Uterus (tissue), 4 donors: ENCODE data around the gene CDSN. TPM values are rescaled to one million over a fixed set of nuclear protein-coding genes. Genes with fewer than 3 reads are reported as not detected.
A peak's percentile ranks its signal among the peaks of the same experiment; 100 is the strongest.

Experiments used
- DNase-seq, 2 donors: peaks; one replicate each; pipeline ENCODE4 v3.0.0-alpha.2; 2019 to 2020
- H3K27ac ChIP-seq, 2 donors: fragments of 200-600 bp; sonication (generic); 1 replicate in 1 of 2; 2 replicates in 1 of 2; pipeline ENCODE4 v1.5.1; 2016 to 2018
- H3K27me3 ChIP-seq, 2 donors: fragments of 200-600 bp; sonication (generic); one replicate each; pipeline ENCODE4 v1.5.1; 2018 to 2019; ENCODE audit warnings: control low read depth in 1 of 2
- H3K36me3 ChIP-seq, 2 donors: fragments of 200-600 bp; sonication (generic); one replicate each; pipeline ENCODE4 v1.5.1; 2019; ENCODE audit warnings: control low read depth in 1 of 2
- H3K4me1 ChIP-seq, 2 donors: fragments of 200-600 bp; sonication (generic); one replicate each; pipeline ENCODE4 v1.5.1; 2018 to 2019; ENCODE audit warnings: control low read depth in 1 of 2
- H3K4me3 ChIP-seq, 2 donors: fragments of 200-600 bp; sonication (generic); 1 replicate in 1 of 2; 2 replicates in 1 of 2; pipeline ENCODE4 v1.5.1; 2018 to 2019; ENCODE audit warnings: mild to moderate bottlenecking in 1 of 2
- H3K9me3 ChIP-seq, 2 donors: fragments of 200-600 bp; sonication (generic); one replicate each; pipeline ENCODE4 v1.5.1; 2019; ENCODE audit warnings: control low read depth in 1 of 2
- POLR2A ChIP-seq, 2 donors: fragments of 450-650 bp; IDR thresholded peaks; one replicate each; pipeline ENCODE4 v1.6.1; 2016; ENCODE audit warnings: antibody characterized with exemption in 2 of 2, mild to moderate bottlenecking in 1 of 2, moderate library complexity in 1 of 2
- intact Hi-C: fragments of 100-400 bp; cut with DNase I; formaldehyde crosslinking; loops from one replicate; pipeline ENCODE4 v1.15.1; 2023; ENCODE audit warnings: low total_unique reads
- total RNA-seq, 4 donors: library from RNA; depleted of rRNA in 3 of 4; stranded (reverse); fragments of >200 nt in 3 of 4; gene quantifications; one replicate each; pipeline versions ENCODE4 v1.1.0 to v1.2.4, GENCODE V29; 2014 to 2023
- TF ChIP-seq, protein P1 (sequence below), 4 experiments: fragments of 200-600 bp in 2 of 4; fragments of 450-650 bp in 2 of 4; sonication (generic) in 2 of 4; IDR thresholded peaks; one replicate each; pipeline ENCODE4 v1.5.1; 2016 to 2019; ENCODE audit warnings: antibody characterized with exemption in 4 of 4, mild to moderate bottlenecking in 2 of 4, moderate library complexity in 1 of 4
- donor health status: DM: yes; HTN: yes; CAD: no.

The CDSN gene
- total RNA-seq, 4 donors from 2014 or later = 0.28 TPM; not detected in 3

DNA sequence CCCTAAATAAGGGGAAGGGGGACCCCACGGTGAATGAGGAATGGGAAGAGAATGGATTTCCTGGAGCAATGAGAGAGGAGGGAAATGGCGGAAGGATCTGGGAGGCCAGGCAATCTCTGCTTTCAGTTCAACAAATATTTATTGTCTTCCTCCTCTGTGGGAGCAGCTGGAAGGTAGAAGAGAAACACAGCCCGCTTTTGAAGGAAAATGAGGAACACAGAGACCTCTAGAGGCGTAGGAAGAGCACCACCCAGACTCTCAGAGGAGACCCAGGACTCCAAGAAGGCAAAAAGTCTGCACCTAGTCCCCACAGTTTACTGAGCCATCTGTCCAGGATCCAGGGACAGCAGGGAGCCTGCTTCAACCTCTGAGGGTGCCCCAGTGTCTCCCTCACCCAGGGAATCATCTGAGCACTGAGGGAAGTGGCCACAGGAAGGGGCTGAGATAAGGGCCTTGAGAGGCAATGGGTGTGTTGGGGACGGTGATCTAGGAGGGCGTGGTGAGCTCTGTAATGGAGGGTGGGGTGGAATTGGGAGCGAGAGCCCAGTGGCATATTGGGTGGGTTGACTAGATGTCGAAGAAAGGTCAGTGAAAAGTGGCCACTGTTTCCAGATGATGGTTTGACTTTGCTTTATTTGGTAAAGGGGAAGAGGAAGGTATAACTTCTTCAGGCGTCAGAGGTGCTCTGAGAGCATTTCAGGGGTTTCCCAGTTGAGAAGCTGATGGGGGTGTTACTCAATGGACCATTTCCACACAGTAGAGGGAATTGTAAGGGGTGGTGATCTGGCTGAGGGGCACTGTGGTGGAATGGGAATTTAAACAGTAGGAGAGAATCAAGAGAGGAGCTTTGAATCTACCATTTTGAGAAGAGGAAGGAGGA lies 5.0 kb downstream of the CDSN start:
- intact Hi-C loops = no loop called here
- Histone ChIP-seq H3K4me1 (peaks cover 0 to 8% of the 10 kb centered on the region in 2 donors), H3K36me3 (no peaks in the 10 kb centered on the region), H3K27ac (peak overlapping the region; percentile 91 to 92), H3K9me3 (no peaks in the 10 kb centered on the region), H3K27me3 (no peaks in the 10 kb centered on the region), H3K4me3 (peak overlapping the region; percentile 21 to 25)
- TF ChIP-seq POLR2A (IDR thresholded peaks at IDR 0.05) = no peak
- TF ChIP-seq, protein P1, sequence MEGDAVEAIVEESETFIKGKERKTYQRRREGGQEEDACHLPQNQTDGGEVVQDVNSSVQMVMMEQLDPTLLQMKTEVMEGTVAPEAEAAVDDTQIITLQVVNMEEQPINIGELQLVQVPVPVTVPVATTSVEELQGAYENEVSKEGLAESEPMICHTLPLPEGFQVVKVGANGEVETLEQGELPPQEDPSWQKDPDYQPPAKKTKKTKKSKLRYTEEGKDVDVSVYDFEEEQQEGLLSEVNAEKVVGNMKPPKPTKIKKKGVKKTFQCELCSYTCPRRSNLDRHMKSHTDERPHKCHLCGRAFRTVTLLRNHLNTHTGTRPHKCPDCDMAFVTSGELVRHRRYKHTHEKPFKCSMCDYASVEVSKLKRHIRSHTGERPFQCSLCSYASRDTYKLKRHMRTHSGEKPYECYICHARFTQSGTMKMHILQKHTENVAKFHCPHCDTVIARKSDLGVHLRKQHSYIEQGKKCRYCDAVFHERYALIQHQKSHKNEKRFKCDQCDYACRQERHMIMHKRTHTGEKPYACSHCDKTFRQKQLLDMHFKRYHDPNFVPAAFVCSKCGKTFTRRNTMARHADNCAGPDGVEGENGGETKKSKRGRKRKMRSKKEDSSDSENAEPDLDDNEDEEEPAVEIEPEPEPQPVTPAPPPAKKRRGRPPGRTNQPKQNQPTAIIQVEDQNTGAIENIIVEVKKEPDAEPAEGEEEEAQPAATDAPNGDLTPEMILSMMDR (IDR thresholded peaks at IDR 0.05) = peak; percentile 4 to 45 (median 32)
- DNase-seq = peak in 1 of 2 donors; percentile 42

DNA sequence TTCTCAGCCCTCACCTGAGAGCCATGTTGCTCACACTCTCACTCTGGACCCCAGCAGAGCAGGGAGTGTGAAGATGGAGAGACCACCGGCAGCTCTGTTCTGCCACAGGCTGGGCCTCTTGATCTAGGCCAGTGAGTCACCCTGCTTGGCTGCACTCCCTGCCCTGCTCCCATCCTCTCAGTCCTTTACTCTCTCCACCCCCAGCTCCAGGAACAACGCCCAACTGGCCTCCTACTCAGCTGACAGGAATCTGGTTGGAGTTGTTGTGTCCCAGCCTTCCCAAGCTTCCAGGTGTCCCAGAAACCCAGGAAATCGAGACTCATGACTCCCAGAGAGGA lies 5.7 kb downstream of the CDSN start, which contains the start of gene PSORS1C1:
PSORS1C1 (plus strand) TSS at position 260 of the 338 bp plus-strand sequence. CDS start 14,833 bp downstream, outside the sequence.
- H3K9me3 ChIP-seq = no peaks in the 10 kb centered on the region
- H3K36me3 ChIP-seq = no peaks in the 10 kb centered on the region
- DNase-seq = peak; percentile 91 to 96
- peaks cover 0 to 8% of the 10 kb centered on the region in 2 donors for H3K4me1 ChIP-seq
- intact Hi-C loops = no loop called here
- TF ChIP-seq, protein P1 (IDR thresholded peaks at IDR 0.05) = peak in 1 of 4 experiments; percentile 2
- peak in 1 of 2 donors; percentile 15 for TF ChIP-seq POLR2A (IDR thresholded peaks at IDR 0.05)
- no peaks in the 10 kb centered on the region for H3K27me3 ChIP-seq
- H3K27ac ChIP-seq = peak within 1 kb of the TSS; percentile 91 to 92
- H3K4me3 ChIP-seq = peak within 1 kb of the TSS; percentile 21 to 25

DNA sequence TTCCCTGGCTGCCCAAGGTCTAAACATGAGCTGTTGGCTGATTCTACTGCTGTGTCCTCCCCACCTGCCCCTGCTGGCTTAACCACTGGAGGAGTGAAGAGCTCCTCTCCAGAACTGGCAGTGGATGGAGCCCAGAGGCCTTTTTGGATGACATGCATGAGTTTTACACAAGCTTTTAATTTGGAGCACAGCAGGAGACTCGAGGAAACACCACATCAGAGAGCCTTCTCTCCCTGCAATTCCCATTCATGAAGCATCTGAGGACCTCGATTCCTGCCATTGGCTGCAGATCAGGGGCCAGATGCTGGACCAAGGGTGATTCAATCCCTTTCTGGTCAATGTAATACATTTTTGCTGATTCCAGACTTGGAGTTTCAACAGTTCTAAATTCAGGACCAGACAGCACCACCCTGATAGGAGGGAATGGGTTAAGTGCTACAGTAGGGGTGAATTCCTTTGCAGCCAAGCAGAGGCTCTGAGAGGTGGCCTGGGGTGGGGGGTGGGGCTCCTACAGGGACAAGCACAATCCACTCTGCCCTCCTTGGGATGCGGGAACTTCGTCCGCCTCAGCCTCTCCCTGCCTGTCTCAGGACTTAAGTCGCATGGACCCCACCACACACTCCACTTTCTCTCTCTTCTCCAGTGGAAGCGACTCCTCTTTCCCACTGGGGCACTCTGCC lies 6.2 kb downstream of the CDSN start:
- Histone ChIP-seq H3K36me3 (no peaks in the 10 kb centered on the region), H3K27ac (peak overlapping the region; percentile 91 to 92), H3K4me1 (peaks cover 0 to 8% of the 10 kb centered on the region in 2 donors), H3K9me3 (no peaks in the 10 kb centered on the region), H3K27me3 (no peaks in the 10 kb centered on the region), H3K4me3 (no peak overlapping the region)
- DNase-seq = no peak
- TF ChIP-seq, protein P1 (IDR thresholded peaks at IDR 0.05) = no peak
- TF ChIP-seq POLR2A (IDR thresholded peaks at IDR 0.05) = no peak
- intact Hi-C loops = no loop called here

GRCh38 chr6:31112478-31112877 lies 7.8 kb downstream of the CDSN start, which contains the start of gene C6orf15:
Gene C6orf15, minus strand, starts transcription at chr6:31112575. Its CDS starts 20 bp downstream, at chr6:31112555.
- H3K27ac ChIP-seq = peak within 1 kb of the TSS in 1 of 2 donors; percentile 91

More at GRCh38 chr6:31112478-31112877, 7.8 kb downstream of the CDSN start, which contains the start of gene C6orf15:
- no peak for DNase-seq
- peaks cover 0 to 8% of the 10 kb centered on the region in 2 donors for H3K4me1 ChIP-seq
- TF ChIP-seq, protein P1 (IDR thresholded peaks at IDR 0.05) = no peak
- TF ChIP-seq POLR2A (IDR thresholded peaks at IDR 0.05) = no peak
- intact Hi-C loops = no loop called here
- H3K36me3 ChIP-seq = no peaks in the 10 kb centered on the region
- no peak within 1 kb of the TSS for H3K4me3 ChIP-seq
- no peaks in the 10 kb centered on the region for H3K27me3 ChIP-seq
- no peaks in the 10 kb centered on the region for H3K9me3 ChIP-seq
